GM19324 (cell line): ENCODE measurements around the gene ADGRG2.
"Not testable (repeated sequence)": the region's sequence is repeated elsewhere in the genome, so short reads cannot be mapped to it uniquely, and the experiment has no call there.

Experiments used
- ATAC-seq: cut with Tn5 transposase; IDR thresholded peaks from one replicate; pipeline ENCODE4 v1.9.1; 2021; ENCODE audit warnings: mild to moderate bottlenecking, moderate library complexity; ENCODE audit not compliant: unreplicated experiment, low FRiP score

The ADGRG2 gene

GRCh38 chrX:19007011-19007410 lies 115.3 kb downstream of the ADGRG2 start:
- ATAC-seq: no peak

DNA sequence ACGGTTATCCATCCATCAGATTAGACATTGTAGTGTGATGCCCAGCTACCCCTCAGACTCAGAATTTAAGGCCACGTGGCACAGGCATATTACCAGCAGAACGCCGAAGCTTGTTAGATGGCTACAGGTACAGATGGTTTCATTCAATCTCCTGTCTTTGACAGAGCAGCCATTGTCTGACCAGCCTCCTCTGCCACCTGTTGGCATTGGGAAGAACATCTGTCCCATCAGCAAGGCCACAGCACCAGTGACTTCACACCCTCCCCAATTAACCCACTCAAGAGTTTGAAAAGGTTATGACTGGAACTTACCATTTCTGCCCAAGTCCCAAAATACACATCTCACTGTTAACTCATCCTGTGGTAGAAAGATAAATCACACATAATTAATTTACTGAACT lies 116.4 kb downstream of the ADGRG2 start:
- ATAC-seq: no peak

DNA sequence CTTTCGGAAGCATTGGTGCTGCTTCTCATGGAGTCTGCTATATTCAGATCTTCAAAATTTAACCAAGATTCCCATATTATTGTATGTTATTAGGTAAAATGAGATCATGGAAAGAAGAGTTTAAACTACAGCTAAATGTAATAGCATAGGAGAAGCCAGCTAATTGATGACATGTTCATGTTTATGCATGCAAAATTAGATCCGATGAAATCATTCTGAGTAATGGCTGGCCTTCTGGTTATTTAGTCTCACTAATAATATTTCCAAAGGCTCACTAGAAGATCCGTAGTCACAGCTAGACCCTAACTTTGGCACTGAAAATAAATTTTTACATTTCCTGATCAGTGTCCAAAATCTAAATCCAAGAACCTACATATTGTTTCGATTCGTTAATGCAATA lies 118.5 kb downstream of the ADGRG2 start:
- no peak for ATAC-seq

- no peak for ATAC-seq
These were observed 123.6 kb downstream of the ADGRG2 start for GRCh38 chrX:18998653-18999052.

GRCh38 chrX:18997916-18998315 lies 124.4 kb downstream of the ADGRG2 start:
- no peak for ATAC-seq

GRCh38 chrX:18996536-18996935 lies 125.7 kb downstream of the ADGRG2 start:
- no peak for ATAC-seq

DNA sequence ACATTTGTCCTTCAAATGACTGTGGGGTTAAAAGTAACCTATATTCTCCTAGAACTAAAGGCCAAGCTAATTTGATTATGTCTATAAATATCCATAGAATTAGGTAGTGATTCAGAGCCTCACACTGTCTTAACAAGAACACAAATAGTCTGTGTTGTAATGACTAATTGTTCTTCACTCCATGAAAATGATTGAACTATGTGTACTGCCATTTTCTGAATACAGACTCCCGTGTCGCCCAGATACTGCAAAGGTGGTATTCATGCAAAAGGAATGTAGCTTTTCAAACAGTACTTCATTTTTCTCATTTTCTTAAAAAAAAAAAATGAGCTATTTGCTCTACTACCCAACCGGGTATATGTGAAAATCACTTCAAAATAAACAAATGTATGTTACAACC lies 127.0 kb downstream of the ADGRG2 start:
- no peak for ATAC-seq

GRCh38 chrX:18994713-18995112 lies 127.6 kb downstream of the ADGRG2 start:
- ATAC-seq: no peak

DNA sequence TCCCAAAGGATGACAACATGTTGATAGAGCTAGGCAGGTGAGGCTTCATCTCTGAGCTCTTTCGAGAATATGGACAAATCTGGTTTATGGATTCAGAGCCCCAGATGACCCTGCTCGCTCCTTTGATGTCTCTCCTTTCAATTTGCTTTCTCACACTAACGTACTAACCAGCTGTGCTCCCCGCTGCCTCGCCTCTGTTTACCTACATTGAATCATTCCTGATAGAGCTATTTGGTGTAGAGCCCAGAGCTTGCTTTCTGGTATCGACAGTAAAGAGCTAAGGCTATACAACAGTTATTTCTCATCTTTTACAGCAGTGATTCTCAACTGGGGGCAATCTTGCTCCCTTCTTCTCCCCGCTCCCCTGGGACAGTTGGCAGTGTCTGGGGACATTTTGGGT lies 129.4 kb downstream of the ADGRG2 start:
- ATAC-seq: no peak

GRCh38 chrX:18985186-18985435 lies 137.2 kb downstream of the ADGRG2 start:
- no peak for ATAC-seq

- peak; percentile 86 for ATAC-seq
These were observed 137.7 kb downstream of the ADGRG2 start for GRCh38 chrX:18984381-18985185.

DNA sequence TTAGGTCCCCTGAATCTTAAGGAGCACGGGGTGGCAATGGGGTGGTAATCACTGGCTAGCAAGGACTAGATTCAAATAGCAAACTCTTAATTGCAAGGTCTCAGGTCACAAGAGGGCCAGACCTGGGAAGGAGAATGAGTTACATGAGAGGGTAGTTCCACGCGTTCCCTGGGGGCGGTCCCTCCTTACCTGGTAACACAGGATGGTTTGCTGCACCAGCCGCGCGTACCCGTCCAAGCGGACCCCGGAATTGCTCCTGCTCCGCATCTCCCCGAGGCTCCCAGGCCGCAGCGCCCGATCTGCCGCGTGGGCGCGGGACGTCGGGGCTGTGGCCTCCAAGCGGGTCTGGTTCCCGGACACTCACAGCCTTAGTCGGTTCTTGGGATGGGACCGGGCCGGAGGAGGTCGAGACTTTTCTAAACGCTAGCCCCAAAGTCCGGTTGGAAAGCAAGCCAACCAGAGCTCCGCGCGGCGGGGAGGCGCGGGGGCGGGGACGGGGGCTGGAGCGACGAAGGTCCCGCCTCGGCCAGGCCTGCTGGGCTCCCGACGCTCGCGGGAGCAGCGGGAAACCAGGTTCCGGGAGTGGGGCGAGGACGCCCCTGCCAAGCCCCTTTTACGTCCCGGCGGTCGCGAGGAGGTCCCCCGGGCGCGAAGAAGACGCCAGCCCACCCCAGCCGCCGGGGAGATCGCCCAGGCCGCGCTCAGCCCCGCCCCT lies 138.4 kb downstream of the ADGRG2 start, which contains the start of gene PHKA2:
Gene PHKA2, minus strand, starts transcription at position 449 of the 715 bp plus-strand sequence. Its CDS starts 182 bp downstream, at position 267.
- ATAC-seq: peak; percentile 56

DNA sequence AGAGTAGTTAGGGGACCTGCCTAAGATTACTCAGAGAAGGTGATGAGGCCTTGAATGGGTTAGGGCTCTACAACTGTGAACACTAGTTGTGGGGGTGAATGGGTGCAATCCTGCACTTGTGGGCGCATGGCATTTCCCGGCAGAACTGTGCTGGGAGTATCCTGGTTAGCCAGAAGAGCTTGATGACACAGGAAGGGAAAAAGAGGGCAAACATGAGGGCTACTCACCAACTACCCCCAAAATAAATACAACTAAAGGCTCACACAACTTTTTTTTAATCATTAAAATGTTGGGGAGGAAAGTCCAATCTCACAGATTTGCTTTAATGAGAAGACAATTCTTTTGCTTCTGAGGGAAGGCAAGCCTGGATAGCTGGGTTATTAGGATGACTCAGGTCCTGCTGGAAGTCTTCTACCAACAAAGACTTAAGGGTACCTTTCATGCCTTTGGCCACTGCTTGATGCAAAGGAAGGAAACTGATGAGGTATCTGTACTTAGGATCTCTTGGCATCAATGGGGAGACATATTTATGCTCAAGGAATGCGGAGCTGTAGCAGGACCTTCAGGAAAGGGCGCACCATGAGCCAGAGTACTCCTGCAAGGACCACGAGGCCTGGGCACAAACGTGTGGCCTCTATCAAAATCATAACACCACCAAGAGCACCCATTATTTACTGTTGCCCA lies 141.0 kb downstream of the ADGRG2 start:
- ATAC-seq: no peak

GRCh38 chrX:18980262-18980661 lies 142.0 kb downstream of the ADGRG2 start:
- not testable (repeated sequence) for ATAC-seq

DNA sequence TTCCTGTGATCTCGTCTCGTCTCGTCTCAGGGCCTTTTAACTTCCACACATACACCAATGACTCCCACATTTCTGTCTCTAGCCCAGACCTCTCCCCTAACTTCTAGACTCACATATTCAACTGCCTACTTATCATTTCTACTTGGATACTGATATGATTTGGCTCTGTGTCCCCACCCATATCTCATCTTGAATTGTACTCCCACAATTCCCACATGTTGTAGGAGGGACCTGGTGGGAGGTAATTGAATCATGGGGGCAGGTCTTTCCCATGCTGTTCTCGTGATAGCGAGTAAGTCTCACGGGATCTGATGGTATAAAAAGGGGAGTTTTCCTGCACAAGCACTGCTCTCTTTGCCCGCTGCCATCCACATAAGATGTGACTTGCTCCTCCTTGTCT lies 147.3 kb downstream of the ADGRG2 start:
- no peak for ATAC-seq

GRCh38 chrX:18973527-18974192 lies 148.6 kb downstream of the ADGRG2 start:
- no peak for ATAC-seq

DNA sequence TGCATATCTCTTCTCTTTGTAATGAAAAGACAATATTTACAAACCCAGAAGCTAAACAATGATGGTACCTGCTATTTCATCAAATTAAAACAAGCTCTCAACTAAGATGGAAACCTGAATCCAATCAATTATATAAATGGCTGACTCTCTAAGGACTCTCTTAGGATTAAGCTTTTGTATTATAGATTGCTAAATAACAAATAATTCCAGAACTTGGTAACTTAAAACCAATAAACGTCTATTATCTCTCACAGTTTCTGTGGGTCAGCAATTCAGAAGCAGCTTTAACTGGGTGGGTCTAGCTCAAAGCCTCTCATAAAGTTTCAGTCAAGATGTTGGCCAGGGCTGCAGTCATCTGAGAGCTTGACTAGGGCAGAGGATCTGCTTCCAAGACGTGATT lies 150.8 kb downstream of the ADGRG2 start:
- ATAC-seq: no peak

GRCh38 chrX:18970465-18970864 lies 151.8 kb downstream of the ADGRG2 start:
- no peak for ATAC-seq

DNA sequence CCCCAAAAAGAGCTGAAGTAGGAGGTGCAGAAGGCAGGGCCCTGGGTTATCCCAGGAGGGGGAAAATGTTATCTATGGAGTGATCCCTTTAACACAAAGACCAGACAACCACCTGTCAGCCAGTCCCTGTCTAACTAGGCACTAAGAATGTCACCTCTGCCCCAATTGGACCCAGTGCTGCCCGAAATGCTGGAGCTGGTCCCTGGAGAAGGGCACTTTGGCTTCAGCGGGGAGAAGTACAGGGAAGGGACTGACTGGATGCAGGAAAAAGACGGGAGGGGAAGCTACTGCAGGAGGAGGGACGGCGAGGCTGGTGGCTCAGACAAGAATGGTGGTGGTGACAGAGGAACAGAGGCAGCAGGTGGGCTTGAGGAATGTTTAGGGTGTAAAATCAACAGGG lies 155.6 kb downstream of the ADGRG2 start:
- no peak for ATAC-seq

- ATAC-seq: no peak
These were observed 157.4 kb downstream of the ADGRG2 start for GRCh38 chrX:18964901-18965300.

- ATAC-seq: no peak
These were observed 158.2 kb downstream of the ADGRG2 start for GRCh38 chrX:18964026-18964425.
